ENCODE results near the gene VPS35L. TPM values are rescaled to one million over a fixed set of nuclear protein-coding genes. Genes with fewer than 3 reads are reported as not detected.

VPS35L gene
- total and polyA plus RNA-seq, 2 of the 13 experiments (the other 11 are each of a cell fraction or from before 2014, with no cell fraction given) = 1.4 to 1.6 TPM

GRCh38 chr16:19555186-19555937, at the start of gene VPS35L (continued):
- 0 out of 2 replicates have a peak, but pooled peaks have one; percentile 74 for TF ChIP-seq IRX3 (CRISPR knock-in tag; IDR thresholded peaks at IDR 0.05; ENCODE audit: borderline replicate concordance, low read depth)
- TF ChIP-seq, protein P1, sequence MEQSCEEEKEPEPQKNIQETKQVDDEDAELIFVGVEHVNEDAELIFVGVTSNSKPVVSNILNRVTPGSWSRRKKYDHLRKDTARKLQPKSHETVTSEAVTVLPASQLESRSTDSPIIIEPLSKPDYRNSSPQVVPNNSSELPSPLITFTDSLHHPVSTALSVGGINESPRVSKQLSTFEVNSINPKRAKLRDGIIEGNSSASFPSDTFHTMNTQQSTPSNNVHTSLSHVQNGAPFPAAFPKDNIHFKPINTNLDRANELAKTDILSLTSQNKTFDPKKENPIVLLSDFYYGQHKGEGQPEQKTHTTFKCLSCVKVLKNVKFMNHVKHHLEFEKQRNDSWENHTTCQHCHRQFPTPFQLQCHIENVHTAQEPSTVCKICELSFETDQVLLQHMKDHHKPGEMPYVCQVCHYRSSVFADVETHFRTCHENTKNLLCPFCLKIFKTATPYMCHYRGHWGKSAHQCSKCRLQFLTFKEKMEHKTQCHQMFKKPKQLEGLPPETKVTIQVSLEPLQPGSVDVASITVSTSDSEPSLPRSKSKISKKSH (CRISPR knock-in tag; IDR thresholded peaks at IDR 0.05; ENCODE audit: borderline replicate concordance) = peak; percentile 93
- no peak for TF ChIP-seq MBD4 (IDR thresholded peaks at IDR 0.05; ENCODE audit: borderline replicate concordance, low read length)
- peak; percentile 67; the same call in 1 of the 2 replicates for TF ChIP-seq ATF2 (CRISPR knock-in tag; IDR thresholded peaks at IDR 0.05)
- peak; percentile 42 for TF ChIP-seq ZNF777 (CRISPR knock-in tag; IDR thresholded peaks at IDR 0.05)
- peak; percentile 58; the same call in 1 of the 2 replicates for TF ChIP-seq ZBTB7A (CRISPR knock-in tag; IDR thresholded peaks at IDR 0.05)
- TF ChIP-seq ZNF678 (CRISPR knock-in tag; IDR thresholded peaks at IDR 0.05) = no peak
- no peak for TF ChIP-seq TCF7 (IDR thresholded peaks at IDR 0.05; ENCODE audit: low read depth)
- TF ChIP-seq ZNF563 (CRISPR knock-in tag; IDR thresholded peaks at IDR 0.05) = no peak; the same call in 1 of the 2 replicates
- TF ChIP-seq ZBTB44 (CRISPR knock-in tag; IDR thresholded peaks at IDR 0.05) = no peak
- TF ChIP-seq ZNF549 (CRISPR knock-in tag; IDR thresholded peaks at IDR 0.05) = 0 out of 2 replicates have a peak, but pooled peaks have one; percentile 60
- TF ChIP-seq KLF16 (CRISPR knock-in tag; IDR thresholded peaks at IDR 0.05) = peak in 1 of 2 experiments; percentile 74; a peak in 2 of 4 replicates
- TF ChIP-seq RXRA (CRISPR knock-in tag; IDR thresholded peaks at IDR 0.05) = no peak; the same call in 1 of the 2 replicates
- TF ChIP-seq SMAD9 (CRISPR knock-in tag; IDR thresholded peaks at IDR 0.05) = 0 out of 2 replicates have a peak, but pooled peaks have one; percentile 75
- no peak for TF ChIP-seq CCAR2 (optimal IDR thresholded peaks at IDR 0.05; ENCODE audit: low read depth, low read length)
- TF ChIP-seq SMARCC2 (IDR thresholded peaks at IDR 0.05) = no peak
- TF ChIP-seq, protein P2, sequence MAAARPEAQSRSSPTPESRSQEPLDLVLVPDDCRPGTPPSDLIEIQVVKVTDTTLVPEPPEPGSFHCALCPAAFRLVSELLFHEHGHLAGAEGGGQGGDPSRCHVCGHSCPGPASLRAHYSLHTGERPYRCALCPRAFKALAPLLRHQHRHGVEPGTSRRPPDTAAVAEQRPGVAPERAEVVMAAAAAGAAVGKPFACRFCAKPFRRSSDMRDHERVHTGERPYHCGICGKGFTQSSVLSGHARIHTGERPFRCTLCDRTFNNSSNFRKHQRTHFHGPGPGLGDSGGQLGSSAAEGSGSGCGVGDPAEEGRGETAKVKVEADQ (CRISPR knock-in tag; IDR thresholded peaks at IDR 0.05; ENCODE audit: borderline replicate concordance) = peak; percentile 87
- TF ChIP-seq KLF9 (CRISPR knock-in tag; IDR thresholded peaks at IDR 0.05; ENCODE audit: low read depth) = no peak
- TF ChIP-seq ZNF331 (CRISPR knock-in tag; IDR thresholded peaks at IDR 0.05) = peak; percentile 30; the same call in 1 of the 2 replicates
- peak; percentile 64; the same call in 1 of the 2 replicates for TF ChIP-seq DMAP1 (CRISPR knock-in tag; IDR thresholded peaks at IDR 0.05)
- TF ChIP-seq ZNF546 (CRISPR knock-in tag; conservative IDR thresholded peaks at IDR 0.05) = peak; percentile 81; the same call in 1 of the 2 replicates
- peak; percentile 92 for TF ChIP-seq ATF7-NPFF (CRISPR knock-in tag; IDR thresholded peaks at IDR 0.05; ENCODE audit: low read depth)
- peak; percentile 82 for TF ChIP-seq ZNF790 (CRISPR knock-in tag; IDR thresholded peaks at IDR 0.05; ENCODE audit: borderline replicate concordance)
- TF ChIP-seq ZNF468 (CRISPR knock-in tag; IDR thresholded peaks at IDR 0.05) = no peak
- TF ChIP-seq REL (CRISPR knock-in tag; conservative IDR thresholded peaks at IDR 0.05) = no peak

Data from HepG2 (cell line).